ENCODE measurements around the gene CYP26B1. TPM values are rescaled to one million over a fixed set of nuclear protein-coding genes. Genes with fewer than 3 reads are reported as not detected.

Gene CYP26B1
- total RNA-seq, 1 experiment from 2014 or later = 1.7 TPM

DNA sequence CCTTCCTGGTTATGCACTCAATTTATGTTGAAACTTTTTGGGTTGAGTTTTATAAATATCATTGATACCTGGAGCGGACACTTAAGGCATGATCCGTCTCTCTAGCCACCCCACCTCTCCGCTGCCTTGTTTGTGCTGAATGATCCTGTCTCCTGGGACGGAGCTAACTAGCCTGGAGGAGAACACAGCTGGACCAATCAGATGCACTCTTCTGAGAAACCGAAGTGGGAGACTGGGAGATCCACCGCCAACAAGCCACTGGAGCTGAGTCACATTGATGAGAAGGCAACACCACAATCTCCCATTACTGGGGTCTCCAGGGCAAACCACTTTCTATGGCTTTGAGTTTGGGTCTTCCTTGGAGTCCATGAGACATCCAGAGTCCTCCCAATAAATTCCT lies 29.3 kb downstream of the CYP26B1 start:
- peaks cover 12% of the 10 kb centered on the region for H3K9me3 Mint-ChIP-seq (ENCODE audit: unreplicated experiment)
- Histone ChIP-seq H3K9me3 (peaks cover 5% of the 10 kb centered on the region; the same call in 1 of the 2 replicates), H3K36me3 (ENCODE audit: control insufficient read depth, insufficient read depth, low read length) (no peaks in the 10 kb centered on the region), H3K4me1 (peaks cover 14% of the 10 kb centered on the region), H3K27me3 (replicated peaks; ENCODE audit: control insufficient read depth, insufficient read depth, low read length) (no peaks in the 10 kb centered on the region), H3K4me3 (ENCODE audit: low read depth, low read length) (no peak overlapping the region)
- no peak for DNase-seq
- no peaks in the 10 kb centered on the region for H3K36me3 Mint-ChIP-seq (ENCODE audit: insufficient read depth, unreplicated experiment)
- ChIA-PET CTCF (no interaction called here), POLR2A (no interaction called here)
- no peaks in the 10 kb centered on the region for H3K4me1 Mint-ChIP-seq (ENCODE audit: low read depth, unreplicated experiment)
- no TSS peak for BruUV-seq (replicated peaks)
- no peak overlapping the region for H3K4me3 Mint-ChIP-seq (ENCODE audit: unreplicated experiment)
- TF ChIP-seq, protein P1, sequence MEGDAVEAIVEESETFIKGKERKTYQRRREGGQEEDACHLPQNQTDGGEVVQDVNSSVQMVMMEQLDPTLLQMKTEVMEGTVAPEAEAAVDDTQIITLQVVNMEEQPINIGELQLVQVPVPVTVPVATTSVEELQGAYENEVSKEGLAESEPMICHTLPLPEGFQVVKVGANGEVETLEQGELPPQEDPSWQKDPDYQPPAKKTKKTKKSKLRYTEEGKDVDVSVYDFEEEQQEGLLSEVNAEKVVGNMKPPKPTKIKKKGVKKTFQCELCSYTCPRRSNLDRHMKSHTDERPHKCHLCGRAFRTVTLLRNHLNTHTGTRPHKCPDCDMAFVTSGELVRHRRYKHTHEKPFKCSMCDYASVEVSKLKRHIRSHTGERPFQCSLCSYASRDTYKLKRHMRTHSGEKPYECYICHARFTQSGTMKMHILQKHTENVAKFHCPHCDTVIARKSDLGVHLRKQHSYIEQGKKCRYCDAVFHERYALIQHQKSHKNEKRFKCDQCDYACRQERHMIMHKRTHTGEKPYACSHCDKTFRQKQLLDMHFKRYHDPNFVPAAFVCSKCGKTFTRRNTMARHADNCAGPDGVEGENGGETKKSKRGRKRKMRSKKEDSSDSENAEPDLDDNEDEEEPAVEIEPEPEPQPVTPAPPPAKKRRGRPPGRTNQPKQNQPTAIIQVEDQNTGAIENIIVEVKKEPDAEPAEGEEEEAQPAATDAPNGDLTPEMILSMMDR (IDR thresholded peaks at IDR 0.05; ENCODE audit: insufficient read depth in 1 of 2, low read depth in 1 of 2, low read length in 1 of 2, severe bottlenecking in 1 of 2, unreplicated experiment in 1 of 2) = no peak
- H3K27me3 Mint-ChIP-seq (ENCODE audit: insufficient read depth, unreplicated experiment) = peaks cover 2% of the 10 kb centered on the region
- H3K27ac Mint-ChIP-seq (ENCODE audit: unreplicated experiment) = no peak overlapping the region
- intact Hi-C loops (cut with micrococcal nuclease; ENCODE audit: unreplicated experiment) = no loop called here

DNA sequence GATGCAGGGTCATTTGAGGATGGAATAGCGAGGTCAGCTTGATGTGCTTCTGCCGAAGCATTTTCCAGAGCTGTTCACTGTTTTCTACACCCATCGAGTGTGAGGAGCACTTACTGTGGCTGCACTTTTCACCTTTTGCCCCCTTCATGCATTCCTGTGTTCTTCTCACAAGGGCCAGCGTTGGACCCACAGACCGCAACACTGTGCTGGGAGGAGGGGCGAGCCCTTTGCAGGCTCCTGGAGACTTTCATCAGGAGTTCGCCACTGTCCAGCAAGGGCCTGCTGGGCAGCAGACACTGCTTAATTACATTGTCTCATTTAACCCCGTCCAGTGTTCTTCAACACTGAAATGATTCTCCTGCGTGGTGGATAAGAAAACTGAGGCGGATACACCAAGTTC lies 29.9 kb downstream of the CYP26B1 start:
- TF ChIP-seq, protein P1 (IDR thresholded peaks at IDR 0.05; ENCODE audit: insufficient read depth in 1 of 2, low read depth in 1 of 2, low read length in 1 of 2, severe bottlenecking in 1 of 2, unreplicated experiment in 1 of 2) = no peak
- H3K27me3 Mint-ChIP-seq (ENCODE audit: insufficient read depth, unreplicated experiment) = peaks cover 2% of the 10 kb centered on the region
- POLR2A ChIA-PET = no interaction called here

DNA sequence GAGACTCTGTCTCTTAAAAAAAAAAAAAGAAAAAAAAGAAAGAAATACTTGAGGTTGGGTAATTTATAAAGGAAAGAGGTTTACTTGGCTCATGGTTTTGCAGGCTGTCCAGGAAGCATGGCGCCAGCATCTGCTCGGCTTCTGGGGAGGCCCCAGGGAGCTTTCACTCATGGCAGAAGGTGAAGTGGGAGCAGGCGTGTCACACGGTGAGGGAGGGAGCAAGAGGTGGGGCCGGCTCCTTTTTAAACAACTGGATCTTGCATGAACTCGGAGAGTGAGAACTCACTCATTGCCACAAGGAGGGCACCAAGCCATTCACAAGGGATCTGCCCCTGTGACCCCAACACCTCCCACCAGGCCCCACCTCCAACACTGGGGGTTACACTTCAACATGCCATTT lies 30.6 kb downstream of the CYP26B1 start:
- POLR2A ChIA-PET = no interaction called here
- no peak for DNase-seq

More for the DNA sequence above, 29.9 kb downstream of the CYP26B1 start:
- Mint-ChIP-seq H3K4me1 (ENCODE audit: low read depth, unreplicated experiment) (no peaks in the 10 kb centered on the region), H3K36me3 (ENCODE audit: insufficient read depth, unreplicated experiment) (no peaks in the 10 kb centered on the region), H3K27ac (ENCODE audit: unreplicated experiment) (no peak overlapping the region), H3K9me3 (ENCODE audit: unreplicated experiment) (peaks cover 12% of the 10 kb centered on the region), H3K4me3 (ENCODE audit: unreplicated experiment) (no peak overlapping the region)
- Histone ChIP-seq H3K27me3 (replicated peaks; ENCODE audit: control insufficient read depth, insufficient read depth, low read length) (no peaks in the 10 kb centered on the region), H3K4me3 (ENCODE audit: low read depth, low read length) (no peak overlapping the region), H3K4me1 (peaks cover 14% of the 10 kb centered on the region), H3K36me3 (ENCODE audit: control insufficient read depth, insufficient read depth, low read length) (no peaks in the 10 kb centered on the region), H3K9me3 (peaks cover 5% of the 10 kb centered on the region; the same call in 1 of the 2 replicates)
- CTCF ChIA-PET = no interaction called here
- no peak for DNase-seq
- intact Hi-C loops (cut with micrococcal nuclease; ENCODE audit: unreplicated experiment) = no loop called here
- no TSS peak for BruUV-seq (replicated peaks)

More for the DNA sequence above, 30.6 kb downstream of the CYP26B1 start:
- TF ChIP-seq, protein P1 (IDR thresholded peaks at IDR 0.05; ENCODE audit: insufficient read depth in 1 of 2, low read depth in 1 of 2, low read length in 1 of 2, severe bottlenecking in 1 of 2, unreplicated experiment in 1 of 2) = no peak
- no TSS peak for BruUV-seq (replicated peaks)
- Histone ChIP-seq H3K4me1 (peaks cover 14% of the 10 kb centered on the region), H3K4me3 (ENCODE audit: low read depth, low read length) (no peak overlapping the region), H3K36me3 (ENCODE audit: control insufficient read depth, insufficient read depth, low read length) (no peaks in the 10 kb centered on the region), H3K27me3 (replicated peaks; ENCODE audit: control insufficient read depth, insufficient read depth, low read length) (no peaks in the 10 kb centered on the region), H3K9me3 (peaks cover under 1% of the 10 kb centered on the region; the same call in 1 of the 2 replicates)
- H3K27ac Mint-ChIP-seq (ENCODE audit: unreplicated experiment) = no peak overlapping the region
- intact Hi-C loops (cut with micrococcal nuclease; ENCODE audit: unreplicated experiment) = no loop called here
- no peak overlapping the region for H3K4me3 Mint-ChIP-seq (ENCODE audit: unreplicated experiment)
- H3K27me3 Mint-ChIP-seq (ENCODE audit: insufficient read depth, unreplicated experiment) = peaks cover 2% of the 10 kb centered on the region
- CTCF ChIA-PET = no interaction called here
- H3K36me3 Mint-ChIP-seq (ENCODE audit: insufficient read depth, unreplicated experiment) = no peaks in the 10 kb centered on the region
- peaks cover 17% of the 10 kb centered on the region for H3K9me3 Mint-ChIP-seq (ENCODE audit: unreplicated experiment)
- no peaks in the 10 kb centered on the region for H3K4me1 Mint-ChIP-seq (ENCODE audit: low read depth, unreplicated experiment)
